ENCODE data around the gene ERBB4. TPM values are rescaled to one million over a fixed set of nuclear protein-coding genes. Genes with fewer than 3 reads are reported as not detected.

The ERBB4 gene
- polyA plus RNA-seq, 3 donors, result 0.07 to 0.25 (median 0.11) TPM

GRCh38 chr2:211371465-211371864 lies 1167.1 kb downstream of the ERBB4 start:
- 83 to 91% (median 89%) methylated on average over 2 of the region's 2 CpGs for WGBS, 3 donors
- H3K27ac ChIP-seq (ENCODE audit: low read depth, low read length), result no peak overlapping the region

GRCh38 chr2:211368467-211368866 lies 1170.1 kb downstream of the ERBB4 start:
- 37 to 49% (median 44%) methylated on average over 1 of the region's 1 CpG for WGBS, 3 donors

GRCh38 chr2:211367711-211368110 lies 1170.9 kb downstream of the ERBB4 start:
- 78 to 83% (median 82%) methylated on average over 4 of the region's 4 CpGs for WGBS, 3 donors

More at GRCh38 chr2:211368467-211368866, 1170.1 kb downstream of the ERBB4 start:
- no peak overlapping the region for H3K27ac ChIP-seq (ENCODE audit: low read depth, low read length)

GRCh38 chr2:211367293-211367692 lies 1171.3 kb downstream of the ERBB4 start:
- no peak overlapping the region for H3K27ac ChIP-seq (ENCODE audit: low read depth, low read length)
- WGBS, 3 donors, result 65 to 76% (median 69%) methylated on average over 4 of the region's 4 CpGs

More at GRCh38 chr2:211367711-211368110, 1170.9 kb downstream of the ERBB4 start:
- no peak overlapping the region for H3K27ac ChIP-seq (ENCODE audit: low read depth, low read length)

- WGBS, 3 donors, result 55 to 73% (median 62%) methylated on average over 1 of the region's 1 CpG
- H3K27ac ChIP-seq (ENCODE audit: low read depth, low read length), result no peak overlapping the region
Measured at GRCh38 chr2:211364911-211365310, 1173.7 kb downstream of the ERBB4 start.

- H3K27ac ChIP-seq (ENCODE audit: low read depth, low read length), result no peak overlapping the region
- WGBS, 3 donors, result 12 to 14% (median 13%) methylated on average over 1 of the region's 1 CpG
Measured at GRCh38 chr2:211361383-211361782, 1177.2 kb downstream of the ERBB4 start.

- no peak overlapping the region for H3K27ac ChIP-seq (ENCODE audit: low read depth, low read length)
Measured at GRCh38 chr2:211359347-211359746, 1179.3 kb downstream of the ERBB4 start.

- WGBS, 3 donors, result 71 to 82% (median 78%) methylated on average over 3 of the region's 3 CpGs
Measured at GRCh38 chr2:211358504-211358903, 1180.1 kb downstream of the ERBB4 start.

GRCh38 chr2:211354481-211354880 lies 1184.1 kb downstream of the ERBB4 start:
- WGBS, 3 donors, result 66 to 80% (median 76%) methylated on average over 1 of the region's 1 CpG
- no peak overlapping the region for H3K27ac ChIP-seq (ENCODE audit: low read depth, low read length)

More at GRCh38 chr2:211358504-211358903, 1180.1 kb downstream of the ERBB4 start:
- no peak overlapping the region for H3K27ac ChIP-seq (ENCODE audit: low read depth, low read length)

- 36 to 61% (median 55%) methylated on average over 3 of the region's 3 CpGs for WGBS, 3 donors
- H3K27ac ChIP-seq (ENCODE audit: low read depth, low read length), result no peak overlapping the region
Measured at GRCh38 chr2:211351987-211352386, 1186.6 kb downstream of the ERBB4 start.

- no peak overlapping the region for H3K27ac ChIP-seq (ENCODE audit: low read depth, low read length)
- 54 to 58% (median 56%) methylated on average over 2 of the region's 2 CpGs for WGBS, 3 donors
Measured at GRCh38 chr2:211349031-211349430, 1189.6 kb downstream of the ERBB4 start.

- H3K27ac ChIP-seq (ENCODE audit: low read depth, low read length), result no peak overlapping the region
- WGBS, 3 donors, result 69 to 77% (median 73%) methylated on average over 6 of the region's 6 CpGs
Measured at GRCh38 chr2:211347328-211347727, 1191.3 kb downstream of the ERBB4 start.

- no peak overlapping the region for H3K27ac ChIP-seq (ENCODE audit: low read depth, low read length)
Measured at GRCh38 chr2:211344289-211344688, 1194.3 kb downstream of the ERBB4 start.

GRCh38 chr2:211333377-211333776 lies 1205.2 kb downstream of the ERBB4 start:
- no peak overlapping the region for H3K27ac ChIP-seq (ENCODE audit: low read depth, low read length)
- WGBS, 3 donors, result 12 to 38% (median 34%) methylated on average over 1 of the region's 1 CpG

GRCh38 chr2:211331736-211332135 lies 1206.9 kb downstream of the ERBB4 start:
- WGBS, 3 donors, result 44 to 58% (median 53%) methylated on average over 2 of the region's 2 CpGs
- no peak overlapping the region for H3K27ac ChIP-seq (ENCODE audit: low read depth, low read length)

GRCh38 chr2:211329882-211330281 lies 1208.7 kb downstream of the ERBB4 start:
- no peak overlapping the region for H3K27ac ChIP-seq (ENCODE audit: low read depth, low read length)
- WGBS, 3 donors, result 88 to 90% (median 90%) methylated on average over 10 of the region's 10 CpGs

- 77 to 90% (median 83%) methylated on average over 4 of the region's 4 CpGs for WGBS, 3 donors
- no peak overlapping the region for H3K27ac ChIP-seq (ENCODE audit: low read depth, low read length)
Measured at GRCh38 chr2:211329421-211329820, 1209.2 kb downstream of the ERBB4 start.

GRCh38 chr2:211328126-211328525 lies 1210.5 kb downstream of the ERBB4 start:
- WGBS, 3 donors, result 75 to 85% (median 81%) methylated on average over 2 of the region's 2 CpGs
- no peak overlapping the region for H3K27ac ChIP-seq (ENCODE audit: low read depth, low read length)

Measured in adipose tissue (tissue), 3 donors.